ENCODE data around the gene BATF. TPM values are rescaled to one million over a fixed set of nuclear protein-coding genes. Genes with fewer than 3 reads are reported as not detected.

BATF gene
- total RNA-seq, 1 experiment from 2014 or later = not detected

GRCh38 chr14:75591331-75591946 lies 69.2 kb downstream of the BATF start:
- DNase-seq (ENCODE audit: extremely low read depth, low read depth) = no peak

- no peak for DNase-seq (ENCODE audit: extremely low read depth, low read depth)
These were observed 69.8 kb downstream of the BATF start for GRCh38 chr14:75591987-75592575.

- DNase-seq (ENCODE audit: extremely low read depth, low read depth) = no peak
These were observed 73.0 kb downstream of the BATF start for GRCh38 chr14:75595226-75595625.

Other genes starting within 250 kb of the BATF start
- 16.4 and 18.7 TPM in 2 replicates for gene FOS, start 243.6 kb upstream of the BATF start, total RNA-seq (2014; rRNA removed; shearing (Covaris generic))
- gene JDP2, start 94.4 kb upstream of the BATF start, total RNA-seq (2014; rRNA removed; shearing (Covaris generic)) = 40.6 and 42.4 TPM in 2 replicates
- gene FLVCR2, start 56.2 kb downstream of the BATF start, total RNA-seq (2014; rRNA removed; shearing (Covaris generic)) = 0.23 and 0.62 TPM in 2 replicates
- 12.2 and 12.6 TPM in 2 replicates for gene ERG28, start 138.4 kb downstream of the BATF start, total RNA-seq (2014; rRNA removed; shearing (Covaris generic))
- gene TTLL5, start 138.8 kb downstream of the BATF start, total RNA-seq (2014; rRNA removed; shearing (Covaris generic)) = 15.2 and 16.2 TPM in 2 replicates

Data from NCI-H460 (cell line).